ENCODE results near the gene COX4I2.
A peak's percentile ranks its signal among the peaks of the same experiment; 100 is the strongest.

The COX4I2 gene

GRCh38 chr20:31661625-31662371 lies 24.1 kb downstream of the COX4I2 start:
- Histone ChIP-seq H3K27me3 (no peaks in the 10 kb centered on the region), H4K20me1 (peaks cover 0 to 6% (median 0%) of the 10 kb centered on the region in 11 experiments; a peak in 1 of 22 replicates), H3K4me2 (peak overlapping the region; percentile 53 to 87 (median 75)), H3K4me1 (peaks cover 47 to 55% (median 52%) of the 10 kb centered on the region in 10 experiments), H3K4me3 (peak overlapping the region in 6 of 10 experiments; percentile 31 to 63 (median 44); a peak in 9 of 20 replicates), H3K9me3 (replicated peaks in 1 of 11) (no peaks in the 10 kb centered on the region), H3K27ac (peak overlapping the region in 9 of 11 experiments; percentile 9 to 66 (median 35); a peak in 15 of 22 replicates), H3K36me3 (peaks cover 16 to 30% (median 27%) of the 10 kb centered on the region in 11 experiments), H3K9ac (peak overlapping the region in 10 of 11 experiments; percentile 2 to 64 (median 48); a peak in 17 of 22 replicates)
- no peak for TF ChIP-seq Cebpa-rat (IDR thresholded peaks at IDR 0.05)

GRCh38 chr20:31662372-31662854 lies 24.7 kb downstream of the COX4I2 start:
- no peak for TF ChIP-seq Cebpa-rat (IDR thresholded peaks at IDR 0.05)
- Histone ChIP-seq H4K20me1 (peaks cover 0 to 6% (median 0%) of the 10 kb centered on the region in 11 experiments; a peak in 1 of 22 replicates), H3K4me2 (peak overlapping the region; percentile 53 to 87 (median 75)), H3K9ac (peak overlapping the region in 8 of 11 experiments; percentile 2 to 49 (median 46); a peak in 9 of 22 replicates), H3K4me3 (no peak overlapping the region), H3K9me3 (replicated peaks in 1 of 11) (no peaks in the 10 kb centered on the region), H3K27me3 (no peaks in the 10 kb centered on the region), H3K27ac (peak overlapping the region in 9 of 11 experiments; percentile 9 to 64 (median 34); a peak in 15 of 22 replicates), H3K36me3 (peaks cover 16 to 30% (median 27%) of the 10 kb centered on the region in 11 experiments), H3K4me1 (peaks cover 53 to 61% (median 58%) of the 10 kb centered on the region in 10 experiments)

DNA sequence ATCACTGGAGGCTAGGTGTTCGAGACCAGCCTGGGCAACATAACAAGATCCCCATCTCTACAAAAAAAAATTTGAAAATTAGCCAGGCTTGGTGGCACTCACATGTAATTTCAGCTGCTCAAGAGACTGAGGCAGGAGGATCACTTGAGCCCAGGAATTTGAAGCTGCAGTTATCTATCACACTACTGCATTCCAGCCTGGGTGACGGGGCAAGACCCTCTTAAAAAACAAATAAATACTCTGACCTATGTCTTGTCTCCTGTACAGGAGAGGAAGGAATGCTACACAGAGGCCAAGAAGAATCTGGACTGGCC lies 25.8 kb downstream of the COX4I2 start:
- peaks cover 0 to 6% (median 0%) of the 10 kb centered on the region in 11 experiments; a peak in 1 of 22 replicates for H4K20me1 ChIP-seq
- H3K27ac ChIP-seq = peak overlapping the region in 9 of 11 experiments; percentile 3 to 83 (median 57); a peak in 13 of 22 replicates
- H3K27me3 ChIP-seq = no peaks in the 10 kb centered on the region

DNA sequence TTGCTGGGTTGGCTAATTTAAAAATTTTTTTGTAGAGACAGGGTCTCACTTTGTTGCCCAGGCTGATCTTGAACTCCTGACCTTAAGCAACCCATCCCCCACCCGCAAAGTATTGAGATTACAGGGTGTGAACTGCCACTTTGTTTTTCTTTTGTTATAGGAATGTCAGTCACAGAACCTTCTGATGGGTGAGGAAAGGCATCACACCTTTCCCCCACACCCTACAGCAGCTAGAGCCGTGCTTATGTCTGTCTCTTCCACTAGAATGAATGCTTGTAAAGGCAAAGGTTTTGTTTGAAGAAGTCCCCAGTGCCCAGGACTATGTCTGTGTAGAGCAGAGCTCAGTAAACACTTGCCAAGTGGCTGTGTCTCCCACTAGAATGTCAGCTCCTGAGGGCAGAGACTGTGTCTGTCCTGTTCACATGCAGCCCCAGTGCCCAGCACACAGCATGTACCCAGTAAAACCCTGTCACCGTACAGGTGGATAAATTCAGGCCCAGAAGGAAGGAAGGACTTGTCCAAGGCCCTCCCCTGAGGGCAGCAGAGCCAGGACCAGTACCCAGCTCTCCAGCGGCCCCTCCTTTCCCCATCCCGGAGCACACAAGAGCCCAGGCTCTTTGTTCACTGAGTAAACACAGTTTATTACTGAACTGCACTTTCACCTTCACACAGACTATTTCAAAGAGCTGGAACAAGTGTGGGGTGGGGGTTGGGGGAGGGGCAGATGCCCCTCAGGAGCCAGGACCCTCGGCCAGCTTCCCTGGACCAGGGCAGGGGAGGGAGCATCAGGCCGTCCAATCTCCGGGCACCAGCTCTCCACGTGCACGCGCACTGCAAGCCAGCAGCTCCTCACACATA lies 26.4 kb downstream of the COX4I2 start:
- Histone ChIP-seq H4K20me1 (peaks cover 0 to 6% (median 0%) of the 10 kb centered on the region in 11 experiments; a peak in 1 of 22 replicates), H3K27me3 (no peaks in the 10 kb centered on the region), H3K9me3 (replicated peaks in 1 of 11) (no peaks in the 10 kb centered on the region), H3K27ac (peak overlapping the region; percentile 38 to 83 (median 68); a peak in 18 of 22 replicates), H3K36me3 (peaks cover 18 to 35% (median 27%) of the 10 kb centered on the region in 11 experiments), H3K9ac (peak overlapping the region; percentile 24 to 69 (median 46); a peak in 15 of 22 replicates), H3K4me2 (peak overlapping the region; percentile 67 to 91 (median 81); a peak in 19 of 22 replicates), H3K4me3 (no peak overlapping the region), H3K4me1 (peaks cover 69 to 77% (median 75%) of the 10 kb centered on the region in 10 experiments)
- TF ChIP-seq Cebpa-rat (IDR thresholded peaks at IDR 0.05) = no peak

More for the DNA sequence above, 25.8 kb downstream of the COX4I2 start:
- peaks cover 16 to 32% (median 27%) of the 10 kb centered on the region in 11 experiments for H3K36me3 ChIP-seq
- H3K4me1 ChIP-seq = peaks cover 63 to 71% (median 69%) of the 10 kb centered on the region in 10 experiments
- peak overlapping the region in 6 of 11 experiments; percentile 5 to 85 (median 52); a peak in 7 of 22 replicates for H3K4me2 ChIP-seq
- H3K9me3 ChIP-seq (replicated peaks in 1 of 11) = no peaks in the 10 kb centered on the region
- no peak overlapping the region for H3K4me3 ChIP-seq
- no peak for TF ChIP-seq Cebpa-rat (IDR thresholded peaks at IDR 0.05)
- H3K9ac ChIP-seq = peak overlapping the region in 6 of 11 experiments; percentile 7 to 66 (median 60); a peak in 6 of 22 replicates

DNA sequence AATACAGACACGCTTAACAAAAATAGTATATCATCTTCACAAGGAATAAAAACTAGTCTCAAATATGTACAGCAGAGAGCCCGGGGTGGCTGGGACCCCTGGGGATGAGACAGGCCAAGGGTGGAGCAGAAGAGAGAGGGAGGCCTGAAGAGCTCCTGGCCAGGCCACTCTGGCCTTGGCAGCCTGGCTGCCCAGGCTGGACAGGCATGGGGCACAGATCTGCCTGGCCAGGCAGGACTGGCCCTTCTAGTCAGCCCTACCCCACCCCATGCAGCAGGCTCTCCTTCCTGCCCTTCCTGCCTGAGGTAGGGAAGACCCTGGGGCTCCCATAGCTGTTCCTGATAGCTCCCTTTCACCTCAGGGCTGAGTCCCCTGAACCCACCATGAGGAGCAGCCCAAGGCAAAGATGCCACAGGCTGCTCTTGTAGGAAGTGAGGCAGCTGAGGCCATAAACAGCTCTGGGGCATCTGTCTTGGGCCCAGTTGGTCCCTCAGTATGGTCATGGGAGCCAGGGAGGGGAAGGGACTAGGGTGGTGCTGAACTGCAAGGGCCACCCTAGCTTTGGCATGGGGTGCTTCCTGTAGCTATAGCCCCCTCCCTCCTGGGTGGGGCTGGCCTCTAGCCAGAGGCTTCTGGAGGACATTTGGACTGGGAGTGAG lies 27.1 kb downstream of the COX4I2 start:
- Histone ChIP-seq H3K9ac (peak overlapping the region; percentile 27 to 69 (median 46); a peak in 17 of 22 replicates), H3K27me3 (no peaks in the 10 kb centered on the region), H3K27ac (peak overlapping the region; percentile 41 to 83 (median 77)), H3K4me3 (no peak overlapping the region; a peak in 1 of 20 replicates), H4K20me1 (peaks cover 0 to 6% (median 0%) of the 10 kb centered on the region in 11 experiments; a peak in 2 of 22 replicates), H3K36me3 (peaks cover 18 to 42% (median 33%) of the 10 kb centered on the region in 11 experiments), H3K9me3 (replicated peaks in 1 of 11) (no peaks in the 10 kb centered on the region), H3K4me2 (peak overlapping the region; percentile 67 to 91 (median 81)), H3K4me1 (peaks cover 77 to 85% (median 82%) of the 10 kb centered on the region in 10 experiments)
- no peak for TF ChIP-seq Cebpa-rat (IDR thresholded peaks at IDR 0.05)

DNA sequence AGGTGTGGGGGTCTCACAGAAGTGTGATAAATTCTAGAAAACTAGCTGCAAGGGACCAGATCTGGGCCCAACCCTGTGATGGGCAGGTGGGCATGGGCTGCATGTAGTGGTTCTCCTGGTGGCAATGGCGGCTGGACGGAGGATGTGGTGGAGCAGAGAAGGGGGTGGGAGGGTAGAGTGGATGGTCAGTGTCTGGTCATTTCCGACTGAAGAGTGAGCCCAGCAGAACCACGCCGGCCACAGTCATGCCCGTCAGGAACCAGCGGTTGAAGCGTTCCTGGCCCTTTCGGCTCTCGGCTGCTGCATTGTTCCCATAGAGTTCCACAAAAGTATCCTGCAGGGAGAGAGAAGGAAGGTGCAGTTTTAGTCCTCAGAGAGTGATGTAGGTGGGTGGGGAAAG lies 28.0 kb downstream of the COX4I2 start:
- no peak for TF ChIP-seq Cebpa-rat (IDR thresholded peaks at IDR 0.05)
- H3K27me3 ChIP-seq = no peaks in the 10 kb centered on the region
- H3K27ac ChIP-seq = peak overlapping the region; percentile 56 to 83 (median 77); a peak in 19 of 22 replicates
- peaks cover 86 to 94% (median 91%) of the 10 kb centered on the region in 10 experiments for H3K4me1 ChIP-seq
- H4K20me1 ChIP-seq = peaks cover 0 to 10% (median 0%) of the 10 kb centered on the region in 11 experiments; a peak in 2 of 22 replicates
- H3K9me3 ChIP-seq (replicated peaks in 1 of 11) = no peaks in the 10 kb centered on the region
- peak overlapping the region; percentile 67 to 91 (median 81) for H3K4me2 ChIP-seq
- peak overlapping the region in 10 of 11 experiments; percentile 27 to 72 (median 64); a peak in 14 of 22 replicates for H3K9ac ChIP-seq
- no peak overlapping the region; a peak in 1 of 20 replicates for H3K4me3 ChIP-seq
- H3K36me3 ChIP-seq = peaks cover 18 to 52% (median 41%) of the 10 kb centered on the region in 11 experiments

DNA sequence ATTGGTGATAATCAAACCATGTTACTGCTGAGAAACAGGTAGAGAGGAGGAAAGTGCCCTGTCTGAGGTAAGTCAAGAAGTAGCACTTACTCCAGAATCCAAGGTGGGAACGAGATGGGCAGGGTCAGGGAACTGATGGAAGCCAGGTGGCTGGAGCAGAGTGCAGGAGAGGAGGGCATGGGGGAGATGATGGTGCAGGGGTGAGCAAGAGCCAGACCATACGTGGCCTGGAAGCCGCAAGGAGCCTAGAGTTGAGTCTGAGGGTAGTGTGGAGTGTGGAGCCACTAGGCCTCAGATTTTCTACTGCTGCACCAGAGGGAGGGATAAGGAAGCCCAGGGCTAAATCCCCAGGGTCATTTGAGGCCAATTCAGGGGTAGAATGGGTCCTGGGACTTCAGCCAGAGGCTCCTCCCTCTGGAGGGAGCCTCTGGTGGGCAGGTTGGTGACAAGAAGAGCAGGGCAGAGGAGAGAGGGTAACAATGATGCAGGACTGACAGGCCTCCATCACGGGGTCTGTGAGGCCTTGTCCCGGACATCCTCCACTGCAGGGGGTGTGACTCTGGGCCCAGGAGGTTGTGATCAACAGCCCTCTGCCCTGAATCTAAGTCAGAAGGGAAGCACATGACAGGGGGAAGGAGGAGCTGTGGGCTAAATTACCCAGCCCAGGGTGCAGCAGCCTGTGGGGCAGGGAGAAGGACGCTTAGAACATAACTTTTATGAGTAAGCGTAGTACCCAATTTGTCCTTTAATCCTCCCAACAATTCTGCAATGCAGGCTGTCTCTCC lies 28.7 kb downstream of the COX4I2 start:
- Histone ChIP-seq H3K4me2 (peak overlapping the region; percentile 67 to 91 (median 81)), H3K9ac (peak overlapping the region; percentile 51 to 72 (median 63); a peak in 20 of 22 replicates)

More for the DNA sequence above, 28.7 kb downstream of the COX4I2 start:
- H3K4me3 ChIP-seq = peak overlapping the region in 2 of 10 experiments; percentile 16 to 21; a peak in 1 of 20 replicates
- peaks cover 92 to 95% (median 94%) of the 10 kb centered on the region in 10 experiments for H3K4me1 ChIP-seq
- TF ChIP-seq Cebpa-rat (IDR thresholded peaks at IDR 0.05) = no peak
- H4K20me1 ChIP-seq = peaks cover 0 to 17% (median 0%) of the 10 kb centered on the region in 11 experiments; a peak in 3 of 22 replicates
- H3K36me3 ChIP-seq = peaks cover 22 to 58% (median 48%) of the 10 kb centered on the region in 11 experiments
- H3K27me3 ChIP-seq = no peaks in the 10 kb centered on the region
- H3K27ac ChIP-seq = peak overlapping the region; percentile 56 to 83 (median 77)
- no peaks in the 10 kb centered on the region for H3K9me3 ChIP-seq (replicated peaks in 1 of 11)

Measured in BLaER1 treated with 17β-estradiol and CSF1 and Interleukin-3, amounts not matched to agents 10 nM and 100 nM (cell line).